Measurements from ENCODE around the gene MTHFD2.

Gene MTHFD2

GRCh38 chr2:74235041-74235440 lies 36.6 kb downstream of the MTHFD2 start:
- peaks cover 5% of the 10 kb centered on the region for H3K36me3 Mint-ChIP-seq (ENCODE audit: low read depth)
- no peaks in the 10 kb centered on the region for H3K27me3 Mint-ChIP-seq (ENCODE audit: low read depth)
- H3K27ac Mint-ChIP-seq, result no peak overlapping the region

GRCh38 chr2:74238879-74239278 lies 40.5 kb downstream of the MTHFD2 start:
- Mint-ChIP-seq H3K27me3 (ENCODE audit: low read depth) (no peaks in the 10 kb centered on the region), H3K4me1 (no peaks in the 10 kb centered on the region), H3K27ac (no peak overlapping the region), H3K36me3 (ENCODE audit: low read depth) (no peaks in the 10 kb centered on the region), H3K9me3 (no peaks in the 10 kb centered on the region), H3K4me3 (no peak overlapping the region)
- no peak for TF ChIP-seq CTCF (IDR thresholded peaks at IDR 0.05; ENCODE audit: unreplicated experiment in 3 of 3)

More at GRCh38 chr2:74235041-74235440, 36.6 kb downstream of the MTHFD2 start:
- no peak for TF ChIP-seq CTCF (IDR thresholded peaks at IDR 0.05; ENCODE audit: unreplicated experiment in 3 of 3)
- H3K4me1 Mint-ChIP-seq, result no peaks in the 10 kb centered on the region
- no peaks in the 10 kb centered on the region for H3K9me3 Mint-ChIP-seq
- no peak overlapping the region for H3K4me3 Mint-ChIP-seq

- Mint-ChIP-seq H3K4me3 (no peak overlapping the region), H3K36me3 (ENCODE audit: low read depth) (no peaks in the 10 kb centered on the region), H3K27me3 (ENCODE audit: low read depth) (no peaks in the 10 kb centered on the region), H3K9me3 (no peaks in the 10 kb centered on the region), H3K27ac (no peak overlapping the region), H3K4me1 (no peaks in the 10 kb centered on the region)
- no peak for TF ChIP-seq CTCF (IDR thresholded peaks at IDR 0.05; ENCODE audit: unreplicated experiment in 3 of 3)
These were observed 40.9 kb downstream of the MTHFD2 start for GRCh38 chr2:74239346-74239745.

- H3K9me3 Mint-ChIP-seq, result no peaks in the 10 kb centered on the region
- H3K27ac Mint-ChIP-seq, result no peak overlapping the region
- H3K4me1 Mint-ChIP-seq, result no peaks in the 10 kb centered on the region
- H3K27me3 Mint-ChIP-seq (ENCODE audit: low read depth), result no peaks in the 10 kb centered on the region
- no peak overlapping the region for H3K4me3 Mint-ChIP-seq
- H3K36me3 Mint-ChIP-seq (ENCODE audit: low read depth), result no peaks in the 10 kb centered on the region
- TF ChIP-seq CTCF (IDR thresholded peaks at IDR 0.05; ENCODE audit: unreplicated experiment in 3 of 3), result no peak
These were observed 44.1 kb downstream of the MTHFD2 start for GRCh38 chr2:74242354-74243071.

GRCh38 chr2:74244286-74244685 lies 45.9 kb downstream of the MTHFD2 start:
- TF ChIP-seq CTCF (IDR thresholded peaks at IDR 0.05; ENCODE audit: unreplicated experiment in 3 of 3), result no peak
- H3K4me3 Mint-ChIP-seq, result no peak overlapping the region
- peaks cover 3% of the 10 kb centered on the region for H3K27me3 Mint-ChIP-seq (ENCODE audit: low read depth)
- H3K36me3 Mint-ChIP-seq (ENCODE audit: low read depth), result no peaks in the 10 kb centered on the region
- no peak overlapping the region for H3K27ac Mint-ChIP-seq
- H3K9me3 Mint-ChIP-seq, result no peaks in the 10 kb centered on the region
- H3K4me1 Mint-ChIP-seq, result no peaks in the 10 kb centered on the region

Measured in nephron (organoid).